Epidermal melanocyte (primary cell): ENCODE results near the gene ETNPPL.

Source experiments
- DNase-seq: peaks from one replicate; pipeline ENCODE4 v3.0.0; 2011; ENCODE audit warnings: low spot score; ENCODE audit not compliant: insufficient read length

Gene ETNPPL

DNA sequence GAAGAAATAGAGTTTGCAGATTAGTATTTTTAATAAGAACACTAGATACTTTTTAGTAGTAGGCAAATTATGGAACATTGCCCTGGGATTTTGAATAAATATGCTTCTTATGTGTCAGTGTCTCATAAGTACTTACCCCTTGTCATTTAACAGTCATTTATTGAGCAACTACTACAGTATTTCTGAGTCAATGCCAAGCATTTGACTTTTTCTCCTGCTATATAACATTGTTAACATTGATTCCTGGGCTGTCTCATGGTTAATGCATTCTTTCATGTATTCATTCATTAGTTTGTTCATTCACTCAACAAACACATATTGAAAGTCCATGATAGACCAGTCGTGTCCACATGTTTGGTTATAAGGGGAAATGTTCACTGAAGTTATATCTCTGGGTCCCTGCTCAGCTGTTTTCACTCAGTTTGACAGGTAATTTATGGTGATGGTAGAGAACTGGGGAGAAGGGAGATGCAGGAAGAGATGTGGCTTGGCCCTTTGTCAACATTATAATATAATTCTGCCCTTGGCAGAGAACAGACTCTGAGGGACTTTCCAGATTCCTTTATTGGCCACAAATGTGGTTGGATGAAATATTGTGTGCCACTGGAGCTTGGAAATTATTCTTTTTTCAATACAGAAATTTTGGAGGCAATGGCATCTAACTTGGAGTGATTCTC is 62.6 kb downstream of the ETNPPL start:
- DNase-seq = no peak

DNA sequence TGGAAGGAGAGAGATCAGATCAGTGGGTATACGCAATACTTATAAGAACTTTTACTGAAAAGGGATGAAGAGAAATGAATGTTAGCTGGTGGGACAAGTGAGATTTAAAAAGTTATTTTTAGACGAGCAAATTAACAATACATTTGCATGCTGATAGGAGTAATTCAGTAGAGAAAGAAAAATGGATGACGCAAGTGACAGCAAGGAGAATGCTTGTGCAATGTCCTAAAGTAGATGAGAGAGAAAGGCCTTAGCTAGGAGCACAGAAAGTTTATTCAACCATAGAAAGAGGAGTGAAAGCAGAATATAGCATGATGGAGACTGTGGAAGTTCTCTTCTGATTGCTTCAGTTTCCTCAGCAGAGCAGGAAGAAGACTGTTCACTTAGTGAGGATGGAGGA is 66.7 kb downstream of the ETNPPL start:
- no peak for DNase-seq

DNA sequence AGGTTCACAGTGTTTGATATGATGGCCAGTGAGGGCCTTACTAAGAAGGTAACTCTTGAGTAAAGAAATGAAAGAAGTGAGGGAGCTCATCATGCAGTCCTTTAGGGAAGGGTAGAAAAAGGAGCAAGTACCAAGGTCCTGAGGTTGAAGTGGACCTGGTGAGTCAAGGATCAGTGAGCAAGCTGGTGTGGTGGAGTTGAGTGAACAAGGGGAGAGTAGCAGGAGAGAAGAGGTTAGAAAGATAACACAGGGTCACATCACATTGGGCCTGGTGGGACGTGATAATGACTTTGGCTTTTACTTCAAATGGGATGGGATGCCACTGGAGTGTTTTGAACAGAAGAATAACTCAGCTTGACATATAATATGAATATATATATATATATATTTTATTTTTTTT is 67.8 kb downstream of the ETNPPL start:
- DNase-seq = no peak

DNA sequence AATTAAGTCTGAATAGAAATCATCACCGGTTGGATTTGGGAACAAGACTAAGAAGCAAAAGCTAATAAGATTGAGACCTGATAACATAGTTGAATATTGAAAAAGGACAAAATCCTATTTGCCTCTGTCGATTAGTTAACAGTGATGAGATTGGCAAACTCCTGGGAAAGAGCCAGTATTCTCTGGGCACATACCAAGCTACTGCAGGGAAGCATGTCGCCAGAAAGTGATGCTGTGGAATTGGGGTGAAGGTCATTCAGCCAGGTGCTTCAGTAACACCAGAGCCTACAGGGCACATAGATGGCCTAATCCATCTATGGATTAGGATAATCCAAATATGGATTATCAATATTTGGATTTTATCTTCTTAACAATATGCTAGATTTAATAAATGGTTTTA is 68.4 kb downstream of the ETNPPL start:
- no peak for DNase-seq

DNA sequence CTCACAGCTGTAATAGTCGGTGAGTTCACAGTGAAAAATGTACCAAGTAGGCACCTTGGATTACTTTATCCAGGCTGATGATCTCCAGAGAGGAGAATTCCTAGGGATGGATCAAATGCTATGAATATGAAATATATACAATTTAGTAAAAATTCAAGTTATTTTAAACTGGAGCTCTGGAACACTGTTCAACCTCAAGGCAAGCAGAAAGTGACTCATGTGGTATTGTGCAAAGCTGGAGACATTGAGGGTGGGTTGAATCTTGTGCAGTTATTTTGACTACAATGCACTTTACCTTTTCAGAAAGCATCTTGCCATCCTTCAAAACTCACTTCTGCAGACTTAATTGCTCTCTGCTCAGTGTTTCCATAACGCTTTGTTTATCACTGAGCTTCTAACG is 69.0 kb downstream of the ETNPPL start:
- no peak for DNase-seq

DNA sequence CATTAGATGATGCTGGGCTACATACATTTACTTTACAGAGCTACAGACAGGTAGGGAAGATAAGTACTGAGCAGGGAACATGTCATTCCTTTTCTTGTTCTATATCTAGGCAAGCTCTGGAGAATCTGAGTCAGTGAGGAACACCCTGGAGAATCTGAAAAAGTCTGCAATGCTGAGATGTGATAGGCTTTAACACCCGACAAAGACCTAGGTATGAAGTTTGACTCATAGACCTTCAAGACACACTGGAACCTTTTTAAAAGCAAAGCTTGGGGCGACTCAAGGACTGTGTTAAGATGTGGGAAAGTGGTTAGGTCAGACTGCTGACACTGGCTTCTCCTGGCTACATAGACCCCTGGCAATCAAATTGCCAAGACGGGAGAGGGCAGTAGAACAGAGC is 69.6 kb downstream of the ETNPPL start:
- no peak for DNase-seq
